HG03139 (cell line): Measurements from ENCODE around the gene PIM3.

Experiments used
- ATAC-seq: cut with Tn5 transposase; IDR thresholded peaks from one replicate; pipeline ENCODE4 v1.9.1; 2021; ENCODE audit not compliant: unreplicated experiment

Gene PIM3

DNA sequence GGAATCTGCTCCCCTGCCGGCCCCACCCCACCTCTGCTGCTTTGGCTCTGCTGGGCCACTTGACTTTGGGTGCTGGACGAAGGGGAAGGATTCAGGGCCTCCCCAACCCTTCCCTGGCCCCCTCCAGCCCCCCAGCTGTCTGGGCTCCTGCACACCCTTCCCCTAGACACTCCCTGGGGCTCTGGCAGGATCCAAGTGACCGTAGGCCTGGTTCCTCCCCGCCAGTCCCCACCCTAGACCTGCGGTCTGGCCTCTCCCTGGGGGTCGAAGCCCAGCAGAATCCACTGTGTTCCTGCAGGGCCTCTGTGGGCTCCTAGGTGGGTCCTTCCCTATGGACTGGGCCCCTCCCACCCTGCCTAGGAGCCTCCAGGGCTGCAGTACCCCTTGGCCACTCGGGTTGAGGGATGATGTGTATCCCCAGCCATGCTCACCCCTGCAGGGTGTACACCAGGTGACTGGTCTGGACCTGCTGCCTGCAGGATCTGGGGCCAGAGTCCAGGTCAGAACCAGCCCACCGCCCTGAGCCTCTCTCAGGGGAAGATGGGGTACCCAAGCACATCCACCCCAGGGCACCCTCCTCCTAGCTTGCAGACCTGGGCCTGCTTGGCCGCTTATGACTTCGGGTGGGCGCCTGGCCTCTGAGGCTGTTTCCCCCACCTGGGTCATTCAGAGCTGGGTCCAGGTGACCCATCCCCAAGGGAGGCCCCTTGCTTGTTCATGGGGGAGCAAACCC lies 5.6 kb downstream of the PIM3 start:
- no peak for ATAC-seq

DNA sequence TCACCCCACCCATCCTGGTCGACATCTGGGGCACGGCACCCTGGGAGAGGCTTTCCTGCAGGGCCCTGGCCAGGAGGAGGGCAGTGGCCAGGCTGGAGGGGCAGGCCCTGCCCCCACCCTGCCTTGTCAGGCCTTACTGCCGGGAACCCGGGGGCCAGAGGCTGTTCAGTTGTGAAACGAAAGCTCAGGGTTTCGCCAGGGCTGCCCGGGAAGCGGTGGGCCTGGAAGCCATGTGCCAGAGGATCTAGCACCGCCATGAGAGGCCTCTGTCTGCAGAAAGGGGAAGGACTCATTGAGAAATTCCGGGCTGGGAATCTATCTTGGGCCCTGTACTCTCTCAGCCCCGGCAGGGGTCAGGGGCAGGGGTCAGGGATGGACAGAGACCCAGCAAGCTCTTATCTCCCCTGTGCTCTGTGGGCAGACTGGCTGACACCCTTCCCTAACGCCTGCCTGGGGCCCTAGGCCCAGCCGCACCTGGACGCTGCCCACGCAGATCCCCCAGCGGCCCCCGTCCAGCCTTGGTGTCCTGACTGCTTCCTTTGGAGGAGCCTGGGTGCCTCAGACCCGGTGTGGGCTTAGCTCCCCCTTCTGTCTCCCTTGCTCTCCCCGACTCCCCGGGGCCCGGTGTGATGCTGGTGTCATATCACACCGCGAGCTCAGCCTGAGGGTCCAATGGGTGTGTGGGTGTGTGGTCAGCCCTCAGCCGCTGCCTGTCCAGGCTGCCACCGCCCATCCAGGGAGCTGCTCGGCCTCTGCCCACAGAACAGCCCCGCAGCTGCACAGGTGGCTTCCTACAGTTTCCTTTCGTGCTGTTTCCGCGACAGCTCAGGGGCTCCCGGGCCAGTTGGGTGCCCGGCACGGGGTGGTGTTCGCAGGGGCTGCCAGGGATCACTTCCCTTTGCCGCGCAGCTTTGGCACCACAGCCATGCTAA lies 6.5 kb downstream of the PIM3 start:
- ATAC-seq: no peak

DNA sequence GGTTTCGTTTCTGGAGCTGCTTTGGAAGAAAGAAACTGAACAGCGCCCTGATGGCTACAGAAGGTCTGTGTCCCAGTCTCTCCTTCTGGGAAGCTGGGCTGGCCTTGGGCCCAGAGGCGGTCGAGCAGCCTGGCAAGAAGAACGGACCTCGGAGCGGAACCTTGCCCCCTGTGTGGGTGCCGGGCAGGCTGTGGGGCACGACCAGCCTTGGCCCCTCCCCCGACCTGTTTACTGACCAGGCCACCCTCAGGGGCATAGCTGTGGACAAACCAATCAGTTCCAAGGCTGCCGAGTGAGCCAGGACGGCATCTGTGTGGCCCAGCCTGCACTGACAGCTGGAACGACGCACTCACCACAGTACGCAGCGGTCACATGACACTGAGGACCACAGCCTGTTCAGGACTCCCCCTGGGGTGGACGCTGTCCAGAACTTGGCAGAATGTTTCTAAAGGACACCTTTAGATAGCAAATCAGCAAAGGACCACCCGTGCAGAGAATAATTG lies 7.2 kb downstream of the PIM3 start:
- no peak for ATAC-seq

DNA sequence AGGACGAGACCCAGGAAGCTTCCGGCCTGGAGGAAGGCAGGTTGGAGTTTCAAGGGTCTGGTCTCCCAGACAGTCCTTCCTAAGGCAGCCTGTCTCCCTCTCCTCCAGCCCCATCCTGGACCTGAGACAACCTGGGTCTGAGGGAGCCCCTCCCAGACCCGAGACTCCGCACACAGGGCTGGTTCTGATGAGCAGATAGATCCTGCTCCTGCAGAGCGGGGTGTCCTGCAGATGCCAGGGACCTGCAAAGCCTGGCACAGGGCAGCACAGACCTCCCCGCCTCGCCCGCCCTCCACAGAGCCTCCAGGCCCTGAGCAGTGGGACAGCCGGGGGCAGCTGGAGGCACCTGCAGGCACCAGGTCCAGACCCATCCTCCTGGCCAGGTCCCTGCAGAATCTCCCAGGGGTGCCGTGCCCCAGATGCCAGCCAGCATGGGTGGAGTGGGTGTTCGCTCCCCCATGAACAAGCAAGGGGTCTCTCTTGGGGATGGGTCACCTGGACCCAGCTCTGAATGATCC lies 7.8 kb downstream of the PIM3 start:
- no peak for ATAC-seq

DNA sequence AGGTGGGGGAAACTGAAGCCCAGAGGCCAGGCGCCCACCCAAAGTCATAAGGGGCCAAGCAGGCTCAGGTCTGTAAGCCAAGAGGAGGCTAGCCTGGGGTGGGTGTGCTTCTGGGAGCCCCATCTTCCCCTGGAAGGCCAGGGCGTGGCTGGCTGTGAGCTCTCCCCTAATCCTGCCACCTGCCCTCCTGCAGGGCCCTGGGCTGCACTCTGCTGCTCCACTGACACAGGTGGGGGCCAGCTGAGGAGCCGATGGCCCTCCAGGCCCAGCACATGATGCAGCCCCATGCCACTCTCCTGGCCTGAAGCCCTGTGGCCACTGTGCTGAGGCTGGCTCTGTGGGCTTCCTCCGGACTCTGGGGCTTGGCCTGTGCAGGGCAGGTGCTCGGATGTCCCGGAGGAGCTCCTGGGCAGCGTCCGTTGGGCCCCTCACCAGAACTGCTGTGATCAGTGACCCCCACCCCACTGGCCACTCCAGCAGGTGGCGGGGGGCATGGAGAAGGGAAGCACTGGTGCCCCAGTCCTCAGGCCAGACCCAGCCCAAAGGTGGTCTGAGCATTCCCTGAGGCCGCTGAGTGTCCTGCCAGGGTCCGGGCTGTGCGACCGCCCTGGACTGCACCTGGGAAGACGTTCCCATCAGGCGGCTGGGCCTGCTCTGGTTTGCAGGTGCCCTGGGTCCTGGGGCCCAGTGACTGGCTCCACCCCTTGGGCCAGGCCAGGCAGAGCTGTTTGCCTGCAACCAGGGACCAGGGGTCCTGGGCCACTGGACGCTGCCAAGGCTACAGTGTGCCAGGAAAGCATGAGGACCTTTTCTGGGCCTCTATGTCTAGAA lies 8.5 kb downstream of the PIM3 start:
- ATAC-seq: no peak

DNA sequence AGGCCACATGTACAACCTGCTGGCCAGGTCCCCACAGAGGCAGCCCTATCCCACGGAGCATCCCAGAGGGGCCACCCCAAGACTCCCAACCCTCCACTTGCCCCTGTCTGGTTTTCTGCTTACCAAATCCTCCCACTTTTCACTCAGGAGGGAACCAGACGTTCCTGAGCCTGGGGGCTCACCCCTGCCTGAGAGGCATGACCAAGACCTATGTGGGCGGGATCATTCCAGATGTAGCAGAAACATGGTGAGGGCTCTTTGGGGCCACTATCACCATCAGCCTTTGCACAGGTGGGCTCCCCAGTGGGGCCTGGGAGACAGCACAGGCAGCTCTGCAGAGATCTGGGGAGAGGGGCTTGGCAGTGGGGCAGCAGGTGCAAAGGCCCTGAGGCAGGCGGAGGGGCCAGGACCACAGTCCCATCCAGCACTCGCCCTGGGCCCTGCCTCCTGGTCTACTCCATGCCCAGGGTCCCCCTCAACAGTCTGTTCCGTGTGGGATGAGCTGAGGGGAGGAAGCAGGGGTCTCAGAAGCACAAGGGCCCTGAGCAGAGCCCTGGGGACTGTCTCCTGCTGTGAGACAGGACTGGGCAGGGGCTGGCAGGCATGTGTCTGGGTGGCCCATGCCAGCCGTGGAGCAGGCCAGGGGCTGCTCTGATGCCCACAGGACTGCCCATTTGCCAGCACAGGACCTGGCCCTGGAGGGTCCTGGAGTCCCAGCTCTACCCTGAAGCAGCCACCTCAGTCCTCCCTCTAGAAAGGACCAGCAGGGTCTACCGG lies 9.4 kb downstream of the PIM3 start:
- no peak for ATAC-seq

DNA sequence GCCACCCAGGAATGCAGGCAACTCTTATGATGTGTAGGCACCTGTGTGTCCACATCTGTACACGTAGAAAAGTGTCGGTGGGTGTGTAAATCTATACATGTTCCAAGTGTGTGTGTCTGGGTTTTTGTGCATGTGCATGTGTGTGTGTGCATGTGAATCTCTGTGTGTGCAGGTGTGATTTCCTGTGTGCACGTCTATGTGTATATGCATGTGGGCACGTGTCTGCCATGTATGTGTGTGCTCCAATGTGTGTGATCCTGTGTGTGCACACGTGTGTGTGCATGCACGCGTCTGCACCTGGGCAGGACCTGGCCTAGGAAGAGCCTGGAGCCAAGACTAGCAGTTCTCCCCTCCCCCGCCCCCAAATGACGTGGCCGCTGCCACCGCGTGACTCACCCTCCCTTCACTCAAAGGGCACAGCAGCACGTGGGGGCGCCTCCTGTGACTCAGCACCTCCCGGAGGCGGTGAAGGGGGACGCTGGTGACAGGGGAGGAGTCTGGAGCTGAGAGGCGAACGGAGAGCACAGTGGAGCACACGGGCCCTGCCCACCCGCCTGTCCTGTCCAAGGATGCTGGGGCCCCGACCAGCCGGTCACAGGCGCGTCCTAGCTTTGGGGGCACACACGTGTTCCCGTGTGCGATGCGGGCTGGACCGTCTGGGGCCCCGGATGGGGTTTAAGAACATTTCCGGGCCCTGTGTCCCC lies 10.1 kb downstream of the PIM3 start:
- ATAC-seq: peak; percentile 50

DNA sequence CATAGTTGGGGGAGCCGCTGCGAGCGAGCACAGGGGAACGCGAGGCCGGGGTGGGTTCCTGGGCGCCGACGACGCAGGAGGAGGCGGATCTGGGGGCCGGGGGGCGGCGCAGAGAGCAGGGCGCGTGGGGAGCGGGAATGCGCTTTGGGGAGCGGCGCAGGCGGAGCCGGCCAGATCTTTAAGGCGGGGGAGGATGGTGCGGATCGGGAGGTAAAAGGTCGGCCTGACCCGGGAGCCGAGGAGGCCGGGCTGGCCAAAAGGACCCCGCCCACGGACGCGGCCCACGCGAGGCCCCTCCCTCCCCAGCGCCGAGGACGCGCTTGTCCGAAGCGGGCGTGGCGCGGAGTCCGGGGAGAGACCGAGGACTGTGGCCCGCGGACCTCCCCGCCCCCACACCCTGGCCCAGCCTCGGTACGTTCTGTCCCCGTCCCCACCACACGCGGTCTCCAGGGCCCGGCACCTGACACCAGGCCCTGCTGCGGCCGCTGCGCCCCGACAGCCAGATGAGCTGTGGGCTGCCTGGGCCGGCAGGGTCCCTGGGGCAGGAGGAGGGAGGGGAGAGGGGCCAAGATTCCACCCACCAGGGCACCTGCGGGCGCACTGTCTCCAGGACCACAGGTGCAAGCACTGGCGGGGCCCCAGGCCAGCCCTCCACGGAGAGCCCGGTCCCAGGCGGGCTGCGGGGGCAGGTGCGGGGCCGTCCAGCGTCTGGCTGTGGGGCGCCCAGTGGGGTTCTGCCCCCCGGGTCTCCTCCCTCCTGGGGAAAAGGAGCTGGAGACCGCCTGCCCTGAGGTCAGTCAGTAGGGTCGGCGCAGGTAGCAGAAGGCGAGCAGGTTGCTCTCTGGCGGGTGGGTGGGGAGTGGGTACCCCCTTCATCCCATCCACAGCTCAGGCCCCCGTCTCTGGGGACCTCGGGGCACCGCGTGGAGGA lies 10.9 kb downstream of the PIM3 start:
- ATAC-seq: peak; percentile 10

DNA sequence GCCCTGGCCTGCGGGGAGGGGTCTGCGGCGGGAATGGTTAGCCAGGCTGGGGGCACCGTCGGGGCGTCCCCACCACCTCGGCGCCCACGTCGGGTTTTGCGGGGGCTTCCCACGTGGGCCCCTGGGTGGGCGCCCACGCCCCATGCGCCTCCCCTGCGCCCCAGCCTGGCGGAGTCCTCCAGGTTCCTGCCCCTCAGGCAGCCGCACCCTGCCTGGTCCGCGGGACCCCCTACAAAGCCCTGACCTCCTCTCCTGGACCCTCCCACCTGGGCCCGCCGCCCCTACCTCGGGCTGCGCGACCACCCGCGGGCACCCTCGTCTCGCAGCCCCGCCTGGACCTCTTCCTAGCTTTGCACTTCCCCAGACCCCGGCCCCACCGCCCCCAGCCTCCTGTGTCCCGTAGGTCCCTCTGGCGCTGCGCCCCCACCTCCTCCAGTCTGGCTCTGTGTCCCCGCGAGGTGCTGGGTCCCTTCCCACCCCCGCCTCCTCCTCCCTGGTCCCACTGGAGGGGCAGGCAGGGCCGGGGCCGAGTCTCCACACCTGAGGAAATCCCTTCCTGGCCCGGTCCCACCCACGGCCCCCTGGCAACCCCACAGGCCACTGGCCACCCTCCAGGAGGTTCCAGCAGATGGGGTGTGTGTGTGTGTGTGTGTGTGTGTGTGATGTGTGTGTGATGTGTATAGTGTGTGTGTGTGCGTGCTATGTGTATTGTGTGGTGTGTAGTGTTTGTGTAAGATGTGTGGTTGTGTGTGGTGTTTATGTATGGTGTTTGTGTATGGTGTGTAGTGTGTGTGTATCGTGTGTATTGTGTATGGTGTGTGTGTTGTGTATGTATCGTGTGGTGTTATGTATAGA lies 11.8 kb downstream of the PIM3 start:
- no peak for ATAC-seq

DNA sequence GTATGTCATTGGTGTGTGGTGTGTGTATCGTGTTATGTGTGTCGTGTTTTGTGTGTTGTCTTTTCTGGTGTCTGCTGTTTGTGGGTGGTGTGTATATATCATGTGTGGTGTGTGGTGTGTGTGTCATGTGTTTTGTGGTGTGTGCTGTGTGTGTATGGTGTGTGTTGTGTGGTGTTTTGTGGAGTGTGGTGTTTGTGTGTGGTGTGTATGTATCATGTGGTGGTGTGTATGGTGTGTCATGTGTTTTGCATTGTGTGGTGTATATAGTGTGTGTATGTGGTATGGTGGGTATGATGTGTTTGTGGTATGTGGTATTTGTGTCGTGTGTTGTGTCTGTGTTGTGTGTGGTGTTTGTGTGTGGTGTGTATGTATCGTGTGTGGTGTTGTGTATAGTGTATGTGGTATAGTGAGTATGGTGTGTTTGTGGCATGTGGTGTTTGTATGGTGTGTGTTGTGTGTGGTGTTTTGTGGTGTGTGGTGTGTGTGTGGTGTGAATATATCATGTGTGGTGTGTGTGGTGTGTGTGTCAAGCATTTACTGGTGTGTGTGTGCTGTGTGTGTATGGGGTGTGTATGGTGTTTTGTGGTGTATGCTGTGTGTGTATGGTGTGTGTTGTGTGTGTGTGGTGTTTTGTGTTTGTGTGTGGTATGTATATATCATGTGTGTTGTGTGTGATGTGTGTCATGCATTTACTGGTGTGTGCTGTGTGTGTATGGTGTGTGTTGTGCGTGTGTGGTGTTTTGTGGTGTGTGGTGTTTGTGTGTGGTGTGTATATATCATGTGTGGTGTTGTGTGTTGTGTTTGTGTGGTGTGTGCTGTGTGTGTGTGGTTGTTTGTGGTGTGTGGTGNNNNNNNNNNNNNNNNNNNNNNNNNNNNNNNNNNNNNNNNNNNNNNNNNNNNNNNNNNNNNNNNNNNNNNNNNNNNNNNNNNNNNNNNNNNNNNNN lies 12.7 kb downstream of the PIM3 start:
- ATAC-seq: no peak

DNA sequence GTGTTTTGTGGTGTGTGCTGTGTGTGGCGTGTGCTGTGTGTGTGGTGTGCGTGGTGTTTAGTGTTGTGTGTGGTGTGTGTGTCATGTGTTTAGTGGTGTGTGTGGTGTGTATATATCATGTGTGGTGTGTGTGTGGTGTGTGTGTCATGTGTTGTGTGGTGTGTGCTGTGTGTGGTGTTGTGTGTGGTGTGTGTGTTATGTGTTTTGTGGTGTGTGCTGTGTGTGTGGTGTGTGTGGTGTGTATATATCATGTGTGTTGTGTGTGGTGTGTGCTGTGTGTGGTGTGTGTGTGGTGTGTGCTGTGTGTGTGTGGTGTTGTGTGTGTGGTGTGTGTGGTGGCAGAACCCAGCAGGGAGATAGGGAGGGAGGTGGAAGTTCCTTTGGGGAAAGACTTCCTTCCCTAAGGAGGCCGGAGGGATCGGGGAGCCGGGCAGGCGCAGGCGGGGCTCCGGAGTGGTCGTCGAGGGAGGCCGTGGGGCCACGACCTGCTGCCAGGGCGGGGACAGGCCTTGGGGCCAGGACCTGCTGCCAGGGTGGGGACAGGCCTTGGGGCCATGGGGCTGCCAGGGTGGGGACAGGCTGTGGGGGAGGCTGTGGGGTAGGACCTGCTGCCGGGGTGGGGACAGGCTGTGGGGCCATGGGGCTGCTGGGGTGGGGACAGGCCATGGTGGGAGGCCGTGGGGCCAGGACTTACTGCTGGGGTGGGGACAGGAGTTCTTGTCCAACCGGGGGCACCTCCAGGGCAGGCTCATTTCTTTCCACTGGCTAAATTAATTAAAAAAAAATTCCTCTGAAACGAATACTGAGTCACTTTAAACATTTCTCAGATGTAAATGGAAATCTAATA lies 15.2 kb downstream of the PIM3 start:
- ATAC-seq: no peak

DNA sequence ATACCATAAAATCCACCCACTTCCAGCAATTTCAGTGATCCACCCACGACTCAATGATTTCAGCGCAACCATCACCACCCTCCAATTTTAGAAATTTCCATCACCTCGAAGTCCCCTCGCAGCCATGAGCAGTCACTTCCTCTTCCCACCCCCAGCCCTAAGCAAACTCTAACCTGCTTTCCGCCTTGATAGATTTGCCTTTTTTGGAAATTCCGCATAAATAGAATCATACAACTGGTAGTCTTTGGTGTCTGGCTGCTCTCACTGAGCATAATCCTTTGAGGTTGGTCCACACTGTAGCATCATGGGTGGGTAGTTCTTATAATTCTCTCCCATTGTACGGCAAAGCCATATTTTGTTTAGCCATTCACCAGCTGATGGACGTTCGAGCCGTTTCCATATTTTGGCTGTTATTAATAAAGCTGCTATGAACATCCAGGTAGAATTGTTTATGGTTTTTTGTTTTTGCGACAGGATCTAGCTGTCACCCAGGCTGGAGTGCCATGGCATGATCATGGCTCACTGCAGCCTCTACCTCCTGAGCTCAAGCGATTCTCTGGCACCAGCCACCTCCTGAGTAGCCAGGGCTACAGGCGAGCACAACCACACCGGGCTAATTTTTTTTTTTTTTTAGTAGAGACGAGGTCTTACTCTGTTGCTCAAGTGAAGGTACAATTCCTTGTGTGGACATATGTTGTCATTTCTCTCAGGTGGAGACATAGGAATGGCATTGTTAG lies 16.0 kb downstream of the PIM3 start:
- ATAC-seq: no peak

DNA sequence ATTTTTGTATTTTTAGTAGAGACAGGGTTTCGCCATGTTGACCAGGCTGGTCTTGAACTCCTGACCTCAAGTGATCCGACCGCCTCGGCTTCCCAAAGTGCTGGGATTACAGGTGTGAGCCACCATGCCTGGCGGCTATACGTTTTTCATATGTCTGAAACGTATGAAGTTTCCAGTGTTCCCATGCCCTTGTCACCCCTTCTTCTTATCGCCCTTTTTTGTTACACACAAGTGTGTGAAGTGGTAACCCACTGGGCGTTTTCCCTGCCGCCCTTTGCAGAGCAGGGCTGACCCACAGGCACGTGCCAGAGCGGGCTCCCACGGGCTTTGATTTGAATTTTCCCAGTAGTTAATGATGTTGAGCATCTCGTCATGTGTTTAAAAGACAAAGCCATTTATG lies 17.0 kb downstream of the PIM3 start:
- ATAC-seq: no peak

DNA sequence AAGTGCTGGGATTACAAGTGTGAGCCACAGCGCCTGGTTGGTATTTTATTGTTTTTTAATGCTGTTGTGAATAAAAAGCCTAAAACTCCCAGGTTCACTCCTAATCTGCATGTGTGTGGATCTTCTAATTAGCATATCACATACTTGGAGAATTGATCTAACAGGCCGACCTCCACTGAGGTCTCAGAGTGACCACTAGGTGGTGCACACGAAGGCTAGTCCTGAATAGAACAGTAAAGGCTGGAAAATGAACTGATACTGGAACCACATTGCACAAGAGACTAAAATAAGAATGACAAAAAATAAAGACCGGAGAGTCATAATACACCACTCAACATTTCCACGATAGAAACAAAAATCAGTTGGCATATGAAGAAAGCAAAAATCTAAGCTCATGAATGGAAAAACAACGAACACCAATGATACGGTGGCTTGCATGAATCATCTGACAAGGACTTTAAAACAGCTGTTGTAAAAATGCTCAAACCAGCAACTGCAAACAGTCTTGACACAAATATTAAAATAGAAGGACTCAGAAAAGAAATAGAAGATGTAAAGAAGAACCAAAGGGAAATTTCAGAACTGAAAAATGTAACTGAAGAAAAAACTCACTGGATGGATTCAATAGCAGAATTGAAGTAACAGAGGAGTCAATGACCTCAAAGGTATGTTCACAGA lies 19.2 kb downstream of the PIM3 start:
- ATAC-seq: no peak
